HG03064 (cell line): ENCODE data around the gene HSPB9.

Experiments
- ATAC-seq: cut with Tn5 transposase; IDR thresholded peaks from one replicate; pipeline ENCODE4 v1.9.1; 2021; ENCODE audit warnings: low read depth; ENCODE audit not compliant: unreplicated experiment

Gene HSPB9

DNA sequence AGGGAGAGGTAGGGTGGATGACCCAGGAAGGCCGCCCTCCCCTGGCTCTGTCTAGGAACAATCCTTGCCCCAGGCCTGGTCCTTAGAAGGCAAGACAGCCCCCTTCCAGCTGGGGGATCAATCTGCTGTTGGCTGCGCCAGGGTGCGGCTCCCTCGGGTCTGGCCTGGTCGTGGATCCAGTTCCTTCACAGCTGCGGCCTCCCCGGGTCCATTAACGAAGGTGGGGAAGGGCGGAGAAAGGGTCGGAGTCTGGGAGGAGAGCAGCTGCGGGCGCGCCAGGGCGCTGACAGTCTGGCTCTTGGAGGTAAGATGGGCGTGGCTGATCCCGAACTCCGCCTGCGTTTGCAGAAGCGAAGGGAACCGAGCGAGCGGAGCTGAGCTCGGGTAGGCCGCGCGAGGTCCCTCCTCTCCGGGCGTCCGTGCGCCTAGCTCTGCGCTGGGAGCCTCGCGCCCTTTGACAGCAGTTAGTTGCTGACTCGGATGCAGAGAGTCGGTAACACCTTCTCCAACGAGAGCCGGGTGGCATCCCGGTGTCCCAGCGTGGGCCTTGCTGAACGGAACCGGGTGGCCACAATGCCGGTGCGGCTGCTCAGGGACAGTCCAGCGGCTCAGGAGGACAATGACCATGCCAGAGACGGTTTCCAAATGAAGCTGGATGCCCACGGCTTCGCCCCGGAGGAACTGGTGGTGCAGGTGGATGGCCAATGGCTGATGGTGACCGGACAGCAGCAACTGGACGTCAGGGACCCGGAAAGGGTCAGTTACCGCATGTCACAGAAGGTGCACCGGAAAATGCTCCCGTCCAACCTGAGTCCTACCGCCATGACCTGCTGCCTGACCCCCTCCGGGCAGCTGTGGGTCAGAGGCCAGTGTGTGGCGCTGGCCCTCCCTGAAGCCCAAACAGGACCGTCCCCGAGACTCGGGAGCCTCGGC lies at the start of gene HSPB9:
Gene HSPB9 (plus strand): TSS at position 434 of the 933 bp plus-strand sequence. CDS start 47 bp downstream, at position 481.
- no peak for ATAC-seq

DNA sequence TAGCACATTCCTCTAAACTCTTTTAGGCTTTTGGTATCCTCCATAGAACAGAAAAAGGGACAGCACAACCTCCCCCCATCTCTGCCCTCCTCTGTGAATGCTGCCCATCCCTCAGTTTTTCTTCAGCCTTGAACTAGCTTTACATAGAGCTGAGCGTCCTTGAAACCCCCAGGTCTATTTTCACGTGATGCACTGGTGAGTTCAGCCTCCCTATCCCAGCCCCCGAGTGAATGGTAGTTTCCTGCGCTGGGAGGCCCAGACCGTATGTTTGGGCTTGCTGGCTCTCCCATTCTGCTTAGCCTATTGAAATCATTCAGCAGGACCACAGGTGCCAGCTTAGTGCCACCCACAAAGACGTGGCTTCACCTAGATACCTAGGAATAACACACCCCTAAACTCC lies 46.8 kb upstream of the HSPB9 start:
- no peak for ATAC-seq

- no peak for ATAC-seq
Measured at GRCh38 chr17:42076797-42077559, 45.6 kb upstream of the HSPB9 start.

DNA sequence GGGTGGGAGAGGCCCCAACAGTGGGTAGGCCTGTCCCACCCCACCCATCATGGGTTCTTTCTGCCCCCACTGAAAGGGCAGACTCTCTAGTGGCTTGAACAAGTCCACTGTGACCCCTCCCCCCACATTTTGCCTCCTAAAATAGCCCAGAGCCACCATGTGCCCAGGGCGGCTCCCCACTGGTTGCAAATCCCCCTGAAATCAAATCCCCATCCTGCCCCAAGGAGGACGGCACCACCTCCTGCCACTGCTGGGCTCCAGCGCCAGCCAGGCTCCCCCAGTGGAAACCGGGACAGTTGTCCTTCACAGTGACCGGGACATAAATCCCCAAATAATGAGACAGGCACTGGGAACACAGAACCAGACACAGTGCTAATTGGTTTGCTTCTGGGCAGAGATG lies 44.8 kb upstream of the HSPB9 start:
- no peak for ATAC-seq

DNA sequence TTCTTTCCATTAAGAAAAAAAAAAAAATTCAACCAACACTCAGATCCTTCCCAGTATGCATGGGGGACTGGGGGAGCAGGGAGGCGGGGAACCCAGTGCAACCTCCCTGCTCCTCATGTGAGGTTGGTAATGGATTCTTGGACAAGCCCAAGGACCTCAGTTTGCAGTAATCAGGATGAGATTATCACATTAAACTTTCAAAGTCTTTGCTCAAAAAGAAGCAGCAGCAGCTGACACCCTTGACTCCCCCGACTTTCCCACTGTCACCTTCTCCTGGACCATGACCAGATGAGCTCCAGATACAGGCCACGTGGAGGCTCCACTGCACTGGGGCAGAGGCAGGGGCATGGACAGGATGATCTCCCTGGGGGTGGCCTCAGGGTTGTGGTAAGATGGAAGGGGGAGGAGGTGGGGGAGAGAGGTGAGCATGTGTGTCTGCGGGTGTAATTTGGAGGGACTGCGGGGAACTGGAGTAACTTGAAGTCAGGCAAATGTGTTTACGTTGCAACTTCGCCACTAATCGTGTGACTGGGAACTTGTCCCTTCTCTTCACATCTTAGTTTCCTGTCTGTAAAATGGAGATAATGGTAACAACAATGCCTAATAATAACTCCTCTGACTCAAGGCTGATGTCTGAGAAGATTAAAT lies 44.1 kb upstream of the HSPB9 start:
- ATAC-seq, result no peak

DNA sequence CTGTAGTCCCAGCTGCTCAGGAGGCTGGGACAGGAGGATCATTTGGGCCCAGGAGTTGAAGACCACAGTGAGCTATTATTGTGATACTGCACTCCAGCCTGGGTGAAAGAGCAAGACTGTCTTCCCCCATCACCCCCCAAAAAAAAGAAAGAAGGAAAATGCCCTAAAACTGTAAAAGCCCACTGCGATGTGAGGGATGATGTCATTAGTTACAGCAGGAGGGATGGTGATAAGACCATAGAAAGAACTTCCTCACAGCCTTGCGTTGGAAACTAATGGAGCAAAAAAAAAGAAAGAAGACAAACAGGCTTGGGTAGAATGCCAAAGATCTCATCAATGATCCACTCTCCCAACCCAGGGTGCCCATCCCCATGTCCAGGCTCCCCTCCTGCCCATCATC lies 43.1 kb upstream of the HSPB9 start:
- ATAC-seq, result no peak

DNA sequence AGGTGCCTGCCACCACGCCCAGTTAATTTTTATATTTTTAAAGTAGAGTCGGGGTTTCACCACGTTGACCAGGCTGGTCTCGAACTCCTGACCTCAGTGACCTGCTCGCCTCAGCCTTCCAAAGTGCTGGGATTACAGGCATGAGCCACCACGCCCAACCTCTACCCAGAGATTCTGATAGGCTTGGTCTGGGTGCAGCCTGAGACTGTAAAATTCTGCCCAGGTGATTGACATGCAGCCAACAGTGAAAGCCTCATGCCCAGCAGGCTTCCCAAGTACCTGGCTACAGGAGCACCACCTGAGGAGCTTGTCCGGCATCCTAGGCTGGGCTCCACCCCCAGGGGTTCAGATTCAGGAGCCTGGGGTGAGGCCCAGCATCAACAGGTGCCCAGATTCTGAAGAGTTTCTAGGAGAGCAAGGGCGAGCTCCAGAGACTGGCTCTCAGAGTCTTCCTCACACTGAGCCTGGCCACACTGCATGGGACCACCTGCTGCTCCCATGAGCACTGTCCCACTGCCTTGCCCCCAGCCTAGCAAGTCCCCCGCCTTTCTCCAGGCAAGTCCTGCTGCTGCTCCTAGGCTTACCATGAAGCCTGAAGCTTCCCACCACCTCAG lies 41.0 kb upstream of the HSPB9 start:
- no peak for ATAC-seq

DNA sequence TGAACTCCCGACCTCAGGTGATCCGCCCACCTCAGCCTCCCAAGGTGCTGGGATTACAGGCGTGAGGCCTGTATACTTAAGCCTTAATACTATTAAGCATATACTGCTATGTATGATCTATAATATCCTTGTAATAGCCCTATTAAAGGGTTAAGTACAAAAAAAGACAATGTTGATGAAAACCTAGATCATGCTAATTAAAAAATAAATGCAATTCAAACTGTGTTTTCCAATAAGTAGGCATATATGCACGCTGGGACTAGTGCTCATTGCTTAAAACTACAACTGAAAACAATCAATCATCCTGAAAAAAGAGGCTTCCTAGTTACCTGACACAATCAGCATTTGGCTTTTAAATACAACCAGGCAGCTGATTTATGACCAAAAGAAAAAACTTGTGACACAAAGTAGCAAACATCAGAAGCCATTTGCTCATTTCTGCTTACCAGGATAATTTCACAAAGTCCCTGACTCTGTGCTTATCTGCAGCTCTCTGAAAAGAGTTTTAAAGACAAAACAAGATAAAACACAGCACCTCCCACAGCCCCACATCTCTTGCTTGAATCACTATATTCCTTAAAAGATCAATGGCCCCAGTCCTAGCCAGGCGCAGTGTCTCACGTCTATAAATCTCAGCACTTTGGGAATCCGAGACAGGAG lies 35.4 kb upstream of the HSPB9 start:
- ATAC-seq, result no peak

- ATAC-seq, result no peak
Measured at GRCh38 chr17:42087736-42088705, 34.6 kb upstream of the HSPB9 start.

- ATAC-seq, result no peak
Measured at GRCh38 chr17:42088736-42089135, 33.9 kb upstream of the HSPB9 start.

- no peak for ATAC-seq
Measured at GRCh38 chr17:42090964-42091790, 31.4 kb upstream of the HSPB9 start.

GRCh38 chr17:42092939-42093338 lies 29.7 kb upstream of the HSPB9 start:
- ATAC-seq, result no peak

DNA sequence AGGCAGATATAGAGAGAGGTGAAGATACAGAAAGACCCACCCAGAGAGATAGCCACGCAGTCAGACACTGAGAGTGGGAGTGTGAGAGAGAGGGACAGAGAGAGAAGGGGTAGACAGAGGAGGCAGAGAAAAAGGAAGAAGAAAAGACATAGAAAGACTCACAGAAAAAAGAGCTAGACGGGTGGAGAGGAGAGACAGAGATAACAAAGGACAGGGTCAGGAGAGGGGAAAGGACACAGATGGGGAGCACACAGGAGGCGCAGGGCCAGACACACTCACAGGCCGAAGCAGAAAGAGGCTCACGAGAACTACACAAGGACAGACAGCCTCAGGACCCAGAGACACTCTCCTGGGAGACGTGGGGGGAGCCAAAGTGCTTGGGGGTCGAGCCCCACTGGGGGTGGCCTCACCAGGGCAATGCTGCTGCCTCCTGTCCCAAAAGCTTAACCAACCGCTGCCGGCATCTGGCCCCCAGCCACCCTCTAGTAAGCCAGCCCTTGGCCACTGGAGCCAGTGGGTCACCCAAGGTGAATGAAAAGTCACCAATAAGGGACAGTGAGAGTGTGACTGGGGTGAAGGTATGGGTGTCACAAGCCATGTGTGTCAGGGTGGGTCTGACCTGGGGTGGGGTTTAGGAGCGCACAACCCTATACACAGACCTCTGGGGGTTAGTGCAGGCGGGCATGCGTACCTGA lies 28.1 kb upstream of the HSPB9 start:
- no peak for ATAC-seq

- ATAC-seq, result no peak
Measured at GRCh38 chr17:42096360-42097111, 26.1 kb upstream of the HSPB9 start.

DNA sequence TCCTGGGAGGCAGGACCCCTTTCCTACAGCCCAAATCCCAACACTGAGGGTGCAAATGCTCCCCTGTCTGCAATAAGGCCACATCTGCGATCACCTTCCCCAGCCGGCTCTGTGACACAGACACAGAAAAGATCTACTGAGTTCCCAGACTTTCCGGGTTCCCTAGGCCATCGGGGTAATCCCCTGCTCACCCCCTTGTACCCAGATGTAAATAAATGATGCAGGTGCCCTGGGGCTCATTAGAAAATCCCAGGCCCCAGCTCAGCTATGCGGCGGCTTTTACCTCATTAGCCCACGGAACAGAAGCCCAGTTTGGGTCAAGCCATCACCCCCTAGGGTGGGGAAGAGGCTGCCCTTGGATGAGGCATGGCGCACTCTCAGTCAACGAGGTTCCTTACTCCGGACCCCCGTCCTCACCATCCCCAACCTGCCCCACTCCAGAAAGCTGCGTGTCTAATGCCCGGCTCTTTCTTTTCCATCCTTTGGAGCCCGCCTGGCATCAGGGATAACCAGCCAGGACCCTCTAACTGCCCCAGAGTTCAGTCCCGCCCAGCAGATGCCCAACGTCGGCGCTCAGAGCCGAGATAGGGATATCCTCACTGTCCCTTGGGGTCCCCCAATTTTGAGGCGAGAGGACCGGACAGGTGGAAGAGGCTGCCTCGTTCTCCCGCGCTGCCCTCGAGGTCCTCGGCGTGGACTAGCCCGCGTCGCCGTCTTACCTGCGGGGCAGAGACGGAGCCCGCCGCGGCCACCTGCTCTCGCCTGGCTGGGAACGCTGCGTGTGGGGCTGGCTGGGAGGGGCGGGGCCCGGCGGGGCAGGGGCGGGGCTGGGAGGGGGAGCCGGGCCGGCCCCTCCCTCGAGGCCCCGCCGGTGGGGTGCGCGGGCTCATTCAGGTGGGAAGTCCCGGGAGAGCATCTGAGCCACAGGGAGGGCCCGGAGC lies 24.6 kb upstream of the HSPB9 start, which contains the start of gene ZNF385C:
Gene ZNF385C (minus strand): TSS at position 783 of the 941 bp plus-strand sequence. CDS start 35,417 bp downstream, outside the sequence.
- ATAC-seq, result no peak
